ENCODE measurements around the gene NFASC.

The NFASC gene

DNA sequence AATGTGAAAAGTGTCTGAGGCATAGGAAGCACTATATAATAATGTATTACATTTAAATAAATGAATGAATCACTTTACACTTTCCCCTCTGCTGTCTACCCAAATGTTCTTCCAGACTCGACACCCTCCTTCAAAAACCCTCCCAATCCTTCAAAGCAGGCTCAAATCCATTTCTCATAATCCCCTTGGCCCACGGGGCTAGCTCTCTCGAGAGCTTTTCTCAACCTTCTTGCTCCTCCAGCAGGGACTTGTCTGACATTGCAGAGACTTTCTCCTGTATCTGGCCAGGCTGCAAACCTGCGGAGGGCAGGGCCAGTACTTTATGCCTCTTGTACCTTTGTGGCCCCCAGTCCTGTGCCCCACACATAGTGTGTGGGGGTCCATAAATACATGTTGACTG, 158.3 kb downstream of the NFASC start:
- no peaks in the 10 kb centered on the region for H4K20me1 ChIP-seq (ENCODE audit: low read depth, low read length)
- H3K79me2 ChIP-seq (ENCODE audit: insufficient read depth, low read length), result no peaks in the 10 kb centered on the region
- TF ChIP-seq EZH2phosphoT487 (conservative IDR thresholded peaks at IDR 0.05; ENCODE audit: low read length), result no peak
- TF ChIP-seq, protein P1, sequence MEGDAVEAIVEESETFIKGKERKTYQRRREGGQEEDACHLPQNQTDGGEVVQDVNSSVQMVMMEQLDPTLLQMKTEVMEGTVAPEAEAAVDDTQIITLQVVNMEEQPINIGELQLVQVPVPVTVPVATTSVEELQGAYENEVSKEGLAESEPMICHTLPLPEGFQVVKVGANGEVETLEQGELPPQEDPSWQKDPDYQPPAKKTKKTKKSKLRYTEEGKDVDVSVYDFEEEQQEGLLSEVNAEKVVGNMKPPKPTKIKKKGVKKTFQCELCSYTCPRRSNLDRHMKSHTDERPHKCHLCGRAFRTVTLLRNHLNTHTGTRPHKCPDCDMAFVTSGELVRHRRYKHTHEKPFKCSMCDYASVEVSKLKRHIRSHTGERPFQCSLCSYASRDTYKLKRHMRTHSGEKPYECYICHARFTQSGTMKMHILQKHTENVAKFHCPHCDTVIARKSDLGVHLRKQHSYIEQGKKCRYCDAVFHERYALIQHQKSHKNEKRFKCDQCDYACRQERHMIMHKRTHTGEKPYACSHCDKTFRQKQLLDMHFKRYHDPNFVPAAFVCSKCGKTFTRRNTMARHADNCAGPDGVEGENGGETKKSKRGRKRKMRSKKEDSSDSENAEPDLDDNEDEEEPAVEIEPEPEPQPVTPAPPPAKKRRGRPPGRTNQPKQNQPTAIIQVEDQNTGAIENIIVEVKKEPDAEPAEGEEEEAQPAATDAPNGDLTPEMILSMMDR (IDR thresholded peaks at IDR 0.05; ENCODE audit: insufficient read depth, low read length, poor library complexity, severe bottlenecking), result no peak
- H3K4me2 ChIP-seq (ENCODE audit: low read depth, low read length, poor library complexity, severe bottlenecking), result no peak overlapping the region
- no peaks in the 10 kb centered on the region for H3K36me3 ChIP-seq (ENCODE audit: low read length)
- no peak overlapping the region for H2AFZ ChIP-seq (ENCODE audit: low read depth, low read length, severe bottlenecking)
- no peaks in the 10 kb centered on the region for H3K9me2 ChIP-seq (replicated peaks; ENCODE audit: insufficient read depth, low read length)
- H3K9ac ChIP-seq (ENCODE audit: low read length), result no peak overlapping the region
- H3K27ac ChIP-seq (ENCODE audit: low read depth, low read length), result no peak overlapping the region
- no peak overlapping the region for H3K4me3 ChIP-seq (ENCODE audit: insufficient read depth, low read length, poor library complexity, severe bottlenecking)
- H3K27me3 ChIP-seq (ENCODE audit: low read length), result no peaks in the 10 kb centered on the region
- no peaks in the 10 kb centered on the region for H3F3A ChIP-seq (ENCODE audit: insufficient read depth)
- H3K9me3 ChIP-seq (ENCODE audit: insufficient read depth, low read length), result no peaks in the 10 kb centered on the region

DNA sequence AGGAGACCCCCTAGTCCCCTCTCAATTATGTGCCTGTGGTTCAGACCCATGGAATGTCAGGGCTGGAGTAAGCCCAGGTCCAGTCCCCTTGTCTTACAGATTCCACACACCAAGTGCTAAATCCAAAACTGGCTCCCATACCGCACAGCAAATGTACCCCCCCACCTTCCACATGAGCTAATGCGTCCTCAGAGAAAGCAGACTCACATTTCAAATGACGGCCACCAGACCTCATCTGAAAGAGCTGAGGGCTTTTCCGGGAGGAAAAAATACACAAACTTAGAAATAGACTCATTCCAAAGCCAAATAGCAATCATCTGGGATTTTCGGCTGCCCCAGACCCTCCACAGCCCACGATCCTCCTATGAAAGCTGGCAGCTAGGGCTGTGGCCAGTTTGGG, 159.6 kb downstream of the NFASC start:
- Histone ChIP-seq H3K79me2 (ENCODE audit: insufficient read depth, low read length) (no peaks in the 10 kb centered on the region), H4K20me1 (ENCODE audit: low read depth, low read length) (no peaks in the 10 kb centered on the region), H3K27me3 (ENCODE audit: low read length) (no peaks in the 10 kb centered on the region), H3K4me2 (ENCODE audit: low read depth, low read length, poor library complexity, severe bottlenecking) (no peak overlapping the region), H3K27ac (ENCODE audit: low read depth, low read length) (no peak overlapping the region), H2AFZ (ENCODE audit: low read depth, low read length, severe bottlenecking) (no peak overlapping the region), H3K9ac (ENCODE audit: low read length) (no peak overlapping the region), H3K9me2 (replicated peaks; ENCODE audit: insufficient read depth, low read length) (no peaks in the 10 kb centered on the region), H3F3A (ENCODE audit: insufficient read depth) (no peaks in the 10 kb centered on the region), H3K9me3 (ENCODE audit: insufficient read depth, low read length) (no peaks in the 10 kb centered on the region), H3K36me3 (ENCODE audit: low read length) (no peaks in the 10 kb centered on the region), H3K4me3 (ENCODE audit: insufficient read depth, low read length, poor library complexity, severe bottlenecking) (no peak overlapping the region)
- TF ChIP-seq EZH2phosphoT487 (conservative IDR thresholded peaks at IDR 0.05; ENCODE audit: low read length), result no peak
- TF ChIP-seq, protein P1 (IDR thresholded peaks at IDR 0.05; ENCODE audit: insufficient read depth, low read length, poor library complexity, severe bottlenecking), result no peak

DNA sequence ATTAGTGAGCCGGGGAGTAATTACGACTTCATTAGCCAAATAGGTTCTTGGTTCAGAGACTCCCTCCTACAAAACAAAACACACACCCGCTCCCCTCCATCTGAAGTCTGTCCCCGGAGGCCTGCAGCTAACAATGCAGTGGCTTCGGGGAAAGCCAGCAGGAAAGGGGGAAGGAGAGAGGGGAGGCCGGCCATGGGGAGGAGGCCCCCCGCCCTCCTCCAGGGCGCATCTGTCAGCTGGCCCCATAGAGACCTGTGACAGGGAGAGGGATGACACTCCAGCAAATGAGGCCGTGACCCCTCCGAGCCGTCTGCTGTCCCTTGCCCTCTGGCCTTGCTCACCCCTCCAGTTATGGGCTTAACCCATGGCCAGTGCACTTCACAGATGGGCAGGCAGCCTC, 160.2 kb downstream of the NFASC start:
- Histone ChIP-seq H3K27me3 (ENCODE audit: low read length) (no peaks in the 10 kb centered on the region), H3K79me2 (ENCODE audit: insufficient read depth, low read length) (no peaks in the 10 kb centered on the region), H3K36me3 (ENCODE audit: low read length) (no peaks in the 10 kb centered on the region), H4K20me1 (ENCODE audit: low read depth, low read length) (no peaks in the 10 kb centered on the region), H2AFZ (ENCODE audit: low read depth, low read length, severe bottlenecking) (no peak overlapping the region), H3K9ac (ENCODE audit: low read length) (no peak overlapping the region), H3K4me3 (ENCODE audit: insufficient read depth, low read length, poor library complexity, severe bottlenecking) (no peak overlapping the region), H3K9me3 (ENCODE audit: insufficient read depth, low read length) (no peaks in the 10 kb centered on the region), H3K4me2 (ENCODE audit: low read depth, low read length, poor library complexity, severe bottlenecking) (no peak overlapping the region), H3K27ac (ENCODE audit: low read depth, low read length) (no peak overlapping the region), H3K9me2 (replicated peaks; ENCODE audit: insufficient read depth, low read length) (no peaks in the 10 kb centered on the region), H3F3A (ENCODE audit: insufficient read depth) (no peaks in the 10 kb centered on the region)
- TF ChIP-seq EZH2phosphoT487 (conservative IDR thresholded peaks at IDR 0.05; ENCODE audit: low read length), result no peak
- TF ChIP-seq, protein P1 (IDR thresholded peaks at IDR 0.05; ENCODE audit: insufficient read depth, low read length, poor library complexity, severe bottlenecking), result no peak

Measured in SU-DHL-6 (cell line).